HEK293 (cell line): Measurements from ENCODE around the gene MSI2.

Source experiments
- CTCF ChIA-PET: fragments of 350-600 bp; formaldehyde crosslinking; extraction: SDS; loops from one replicate; lab custom pipeline; 2021; ENCODE audit warnings: antibody characterized with exemption; lab: Yijun Ruan, JAX
- POLR2A ChIA-PET: fragments of 300-600 bp; formaldehyde crosslinking; extraction: SDS; loops from one replicate; lab custom pipeline; 2020; ENCODE audit warnings: antibody characterized with exemption, inconsistent platforms; lab: Yijun Ruan, JAX
- H3K27ac ChIP-seq: fragments of 200-500 bp; sonication (Bioruptor generic); 2 replicates; pipeline ENCODE4 v1.5.1; 2014; ENCODE audit warnings: low read depth, low read length, control low read depth, inconsistent platforms; ENCODE audit errors: extremely low read depth
- H3K36me3 ChIP-seq, 2 experiments: fragments of 200-500 bp in 1 of 2; sonication (Bioruptor generic) in 1 of 2; 1 replicate in 1 of 2; 2 replicates in 1 of 2; pipeline ENCODE4 v1.5.1; 2014 to 2017; ENCODE audit warnings: inconsistent platforms in 2 of 2, low read length in 2 of 2; ENCODE audit not compliant: control insufficient read depth in 2 of 2, insufficient read depth in 1 of 2
- H3K4me1 ChIP-seq: fragments of 200-500 bp; sonication (Bioruptor generic); 2 replicates; pipeline ENCODE4 v1.5.1; 2014; ENCODE audit warnings: mild to moderate bottlenecking, low read length, inconsistent platforms; ENCODE audit not compliant: control insufficient read depth, insufficient read depth
- H3K4me3 ChIP-seq: 2 replicates; pipeline ENCODE4 v1.5.1; 2011; ENCODE audit warnings: low read depth, mild to moderate bottlenecking, control low read depth, low read length, moderate library complexity
- H3K9me3 ChIP-seq: fragments of 200-500 bp; sonication (Bioruptor generic); 2 replicates; pipeline ENCODE4 v1.5.1; 2014; ENCODE audit warnings: low read depth, low read length, inconsistent platforms; ENCODE audit not compliant: control insufficient read depth, insufficient read depth
- EGR2 ChIP-seq: fragments of 450-650 bp; formaldehyde crosslinking; IDR thresholded peaks from 2 replicates; pipeline ENCODE4 v1.5.1; 2016; ENCODE audit warnings: low read depth, missing biosample characterization, missing genetic modification characterization
- GFI1B ChIP-seq: fragments of 450-650 bp; formaldehyde crosslinking; IDR thresholded peaks from 2 replicates; pipeline ENCODE4 v1.5.1; 2016; ENCODE audit warnings: missing biosample characterization, missing genetic modification characterization
- HOXD13 ChIP-seq: sonication (generic); formaldehyde crosslinking; IDR thresholded peaks from 2 replicates; pipeline ENCODE4 v1.8.0; 2022; ENCODE audit warnings: missing genetic modification reagents, borderline replicate concordance
- KLF10 ChIP-seq: fragments of 450-650 bp; IDR thresholded peaks from 2 replicates; pipeline ENCODE4 v1.5.1; 2018; ENCODE audit warnings: missing biosample characterization, mild to moderate bottlenecking, missing genetic modification characterization
- MYNN ChIP-seq: fragments of 450-650 bp; formaldehyde crosslinking; IDR thresholded peaks from 2 replicates; pipeline ENCODE4 v1.5.1; 2016; ENCODE audit warnings: missing biosample characterization, missing genetic modification characterization, borderline replicate concordance
- SCRT1 ChIP-seq: fragments of 450-650 bp; formaldehyde crosslinking; IDR thresholded peaks from 2 replicates; pipeline ENCODE4 v1.5.1; 2016; ENCODE audit warnings: missing biosample characterization, missing genetic modification characterization, borderline replicate concordance
- SCRT2 ChIP-seq: fragments of 450-650 bp; formaldehyde crosslinking; IDR thresholded peaks from 2 replicates; pipeline ENCODE4 v1.5.1; 2016; ENCODE audit warnings: missing biosample characterization, missing genetic modification characterization
- WT1 ChIP-seq: fragments of 450-650 bp; formaldehyde crosslinking; IDR thresholded peaks from 2 replicates; pipeline ENCODE4 v1.5.1; 2016; ENCODE audit warnings: missing biosample characterization, missing genetic modification characterization
- ZEB2 ChIP-seq: fragments of 450-650 bp; formaldehyde crosslinking; IDR thresholded peaks from 2 replicates; pipeline ENCODE4 v1.5.1; 2016; ENCODE audit warnings: missing biosample characterization, missing genetic modification characterization
- ZIC2 ChIP-seq: fragments of 450-650 bp; formaldehyde crosslinking; IDR thresholded peaks from 2 replicates; pipeline ENCODE4 v1.5.1; 2016; ENCODE audit warnings: missing biosample characterization, missing genetic modification characterization
- ZNF121 ChIP-seq: fragments of 450-650 bp; formaldehyde crosslinking; IDR thresholded peaks from 2 replicates; pipeline ENCODE4 v1.5.1; 2016; ENCODE audit warnings: missing biosample characterization, missing genetic modification characterization
- ZNF202 ChIP-seq: fragments of 450-650 bp; formaldehyde crosslinking; IDR thresholded peaks from 2 replicates; pipeline ENCODE4 v1.5.1; 2016; ENCODE audit warnings: missing biosample characterization, missing genetic modification characterization, borderline replicate concordance
- ZNF211 ChIP-seq: fragments of 450-650 bp; formaldehyde crosslinking; IDR thresholded peaks from 2 replicates; pipeline ENCODE4 v1.5.1; 2016; ENCODE audit warnings: low read depth, missing biosample characterization, missing genetic modification characterization
- ZNF324 ChIP-seq: fragments of 450-650 bp; formaldehyde crosslinking; IDR thresholded peaks from 2 replicates; pipeline ENCODE4 v1.5.1; 2016; ENCODE audit warnings: missing biosample characterization, missing genetic modification characterization
- ZNF341 ChIP-seq: fragments of 450-650 bp; formaldehyde crosslinking; IDR thresholded peaks from 2 replicates; pipeline ENCODE4; 2016; ENCODE audit warnings: low read depth, missing biosample characterization, missing genetic modification characterization
- ZNF354C ChIP-seq: fragments of 450-650 bp; formaldehyde crosslinking; IDR thresholded peaks from 2 replicates; pipeline ENCODE4 v1.5.1; 2016; ENCODE audit warnings: missing biosample characterization, missing genetic modification characterization, low read depth, borderline replicate concordance
- ZNF404 ChIP-seq: fragments of 450-650 bp; formaldehyde crosslinking; IDR thresholded peaks from 2 replicates; pipeline ENCODE4 v1.5.1; 2017; ENCODE audit warnings: missing biosample characterization, missing genetic modification characterization
- ZNF423 ChIP-seq: fragments of 450-650 bp; formaldehyde crosslinking; IDR thresholded peaks from 2 replicates; pipeline ENCODE4 v1.5.1; 2016; ENCODE audit warnings: missing biosample characterization, missing genetic modification characterization
- ZNF600 ChIP-seq: fragments of 450-650 bp; formaldehyde crosslinking; IDR thresholded peaks from 2 replicates; pipeline ENCODE4 v1.5.1; 2016; ENCODE audit warnings: missing biosample characterization, missing genetic modification characterization
- ZNF610 ChIP-seq: fragments of 450-650 bp; formaldehyde crosslinking; IDR thresholded peaks from 2 replicates; pipeline ENCODE4 v1.5.1; 2016; ENCODE audit warnings: missing biosample characterization, missing genetic modification characterization, borderline replicate concordance
- ZNF701 ChIP-seq: fragments of 450-650 bp; formaldehyde crosslinking; IDR thresholded peaks from 2 replicates; pipeline ENCODE4 v1.5.1; 2016; ENCODE audit warnings: missing biosample characterization, missing genetic modification characterization
- ZNF830 ChIP-seq: fragments of 450-650 bp; IDR thresholded peaks from 2 replicates; pipeline ENCODE4 v1.5.0; 2018; ENCODE audit warnings: missing biosample characterization, missing genetic modification characterization, low read depth, mild to moderate bottlenecking, moderate library complexity
- ZNF837 ChIP-seq: fragments of 450-650 bp; formaldehyde crosslinking; IDR thresholded peaks from 2 replicates; pipeline ENCODE4 v1.5.1; 2016; ENCODE audit warnings: missing biosample characterization, missing genetic modification characterization
- TF ChIP-seq, protein P1 (sequence below): fragments of 450-650 bp; formaldehyde crosslinking; IDR thresholded peaks from 2 replicates; pipeline ENCODE4 v1.5.1; 2016; ENCODE audit warnings: missing biosample characterization, missing genetic modification characterization, low read depth
- TF ChIP-seq, protein P2 (sequence below): sonication (generic); formaldehyde crosslinking; IDR thresholded peaks from 2 replicates; pipeline ENCODE4 v1.8.1; 2022; ENCODE audit warnings: mild to moderate bottlenecking, moderate library complexity, missing genetic modification reagents
- TF ChIP-seq, protein P3 (sequence below): fragments of 450-650 bp; formaldehyde crosslinking; IDR thresholded peaks from 2 replicates; pipeline ENCODE4 v1.5.1; 2016; ENCODE audit warnings: missing biosample characterization, missing genetic modification characterization
- TF ChIP-seq, protein P4 (sequence below): fragments of 450-650 bp; formaldehyde crosslinking; IDR thresholded peaks from 2 replicates; pipeline ENCODE4 v1.5.1; 2016; ENCODE audit warnings: missing biosample characterization, missing genetic modification characterization
- TF ChIP-seq, protein P5 (sequence below): fragments of 450-650 bp; formaldehyde crosslinking; IDR thresholded peaks from 2 replicates; pipeline ENCODE4 v1.5.1; 2016; ENCODE audit warnings: missing biosample characterization, missing genetic modification characterization

MSI2 gene

DNA sequence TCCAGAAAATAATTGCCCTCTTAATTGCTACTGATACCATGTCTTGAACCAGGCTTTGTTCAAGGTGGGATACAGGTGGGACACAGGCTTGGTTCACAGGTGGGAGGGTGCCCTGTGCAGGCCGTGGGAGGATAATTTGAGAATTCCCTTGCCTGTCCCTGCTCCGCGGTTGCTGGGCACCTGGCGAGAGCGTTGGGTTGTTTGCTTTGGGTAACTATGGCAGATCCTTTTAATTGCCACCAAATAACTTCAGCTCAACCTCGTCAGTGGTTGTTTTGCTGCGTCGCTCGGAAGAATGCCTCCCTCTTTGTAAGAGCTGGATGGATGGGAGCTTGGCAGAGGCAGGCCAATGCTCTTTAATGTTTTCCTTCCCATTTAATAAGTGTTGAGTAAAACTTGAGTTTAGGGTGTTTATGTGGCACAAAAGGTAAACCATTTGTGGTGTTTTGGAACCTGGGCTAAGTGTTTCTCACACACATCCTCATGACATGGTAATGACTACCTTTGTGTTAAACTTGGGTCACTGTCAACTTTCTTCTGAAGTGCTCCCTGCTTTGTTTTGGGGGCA, 202.5 kb downstream of the MSI2 start:
- POLR2A ChIA-PET: no interaction called here
- H3K4me3 ChIP-seq: no peak overlapping the region
- peak; percentile 31; the same call in 1 of the 2 replicates for TF ChIP-seq SCRT1 (tag by site-specific recombination)
- TF ChIP-seq, protein P1, sequence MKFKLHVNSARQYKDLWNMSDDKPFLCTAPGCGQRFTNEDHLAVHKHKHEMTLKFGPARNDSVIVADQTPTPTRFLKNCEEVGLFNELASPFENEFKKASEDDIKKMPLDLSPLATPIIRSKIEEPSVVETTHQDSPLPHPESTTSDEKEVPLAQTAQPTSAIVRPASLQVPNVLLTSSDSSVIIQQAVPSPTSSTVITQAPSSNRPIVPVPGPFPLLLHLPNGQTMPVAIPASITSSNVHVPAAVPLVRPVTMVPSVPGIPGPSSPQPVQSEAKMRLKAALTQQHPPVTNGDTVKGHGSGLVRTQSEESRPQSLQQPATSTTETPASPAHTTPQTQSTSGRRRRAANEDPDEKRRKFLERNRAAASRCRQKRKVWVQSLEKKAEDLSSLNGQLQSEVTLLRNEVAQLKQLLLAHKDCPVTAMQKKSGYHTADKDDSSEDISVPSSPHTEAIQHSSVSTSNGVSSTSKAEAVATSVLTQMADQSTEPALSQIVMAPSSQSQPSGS (tag by site-specific recombination): no peak
- no peak for TF ChIP-seq ZNF610 (tag by site-specific recombination)
- TF ChIP-seq ZNF324 (tag by site-specific recombination): no peak
- no peak for TF ChIP-seq KLF10
- TF ChIP-seq ZNF423: no peak
- TF ChIP-seq, protein P2, sequence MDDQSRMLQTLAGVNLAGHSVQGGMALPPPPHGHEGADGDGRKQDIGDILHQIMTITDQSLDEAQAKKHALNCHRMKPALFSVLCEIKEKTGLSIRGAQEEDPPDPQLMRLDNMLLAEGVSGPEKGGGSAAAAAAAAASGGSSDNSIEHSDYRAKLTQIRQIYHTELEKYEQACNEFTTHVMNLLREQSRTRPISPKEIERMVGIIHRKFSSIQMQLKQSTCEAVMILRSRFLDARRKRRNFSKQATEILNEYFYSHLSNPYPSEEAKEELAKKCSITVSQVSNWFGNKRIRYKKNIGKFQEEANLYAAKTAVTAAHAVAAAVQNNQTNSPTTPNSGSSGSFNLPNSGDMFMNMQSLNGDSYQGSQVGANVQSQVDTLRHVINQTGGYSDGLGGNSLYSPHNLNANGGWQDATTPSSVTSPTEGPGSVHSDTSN: no peak
- 0 out of 2 replicates have a peak, but pooled peaks have one; percentile 11 for TF ChIP-seq EGR2 (tag by site-specific recombination)
- TF ChIP-seq, protein P3, sequence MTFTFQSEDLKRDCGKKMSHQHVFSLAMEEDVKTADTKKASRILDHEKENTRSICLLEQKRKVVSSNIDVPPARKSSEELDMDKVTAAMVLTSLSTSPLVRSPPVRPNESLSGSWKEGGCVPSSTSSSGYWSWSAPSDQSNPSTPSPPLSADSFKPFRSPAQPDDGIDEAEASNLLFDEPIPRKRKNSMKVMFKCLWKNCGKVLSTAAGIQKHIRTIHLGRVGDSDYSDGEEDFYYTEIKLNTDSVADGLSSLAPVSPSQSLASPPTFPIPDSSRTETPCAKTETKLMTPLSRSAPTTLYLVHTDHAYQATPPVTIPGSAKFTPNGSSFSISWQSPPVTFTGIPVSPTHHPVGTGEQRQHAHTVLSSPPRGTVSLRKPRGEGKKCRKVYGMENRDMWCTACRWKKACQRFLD (tag by site-specific recombination): no peak
- TF ChIP-seq ZNF211 (tag by site-specific recombination): no peak
- no peaks in the 10 kb centered on the region for H3K9me3 ChIP-seq
- no peak overlapping the region for H3K27ac ChIP-seq
- CTCF ChIA-PET: interaction anchor here (0.6 to 1.0 kb wide), 3 partner anchors 10 to 215 kb away, joined by 3 to 4 read pairs (median 4); no protein-coding TSS in a partner anchor
- H3K36me3 ChIP-seq: no peaks in the 10 kb centered on the region
- H3K4me1 ChIP-seq: no peaks in the 10 kb centered on the region

DNA sequence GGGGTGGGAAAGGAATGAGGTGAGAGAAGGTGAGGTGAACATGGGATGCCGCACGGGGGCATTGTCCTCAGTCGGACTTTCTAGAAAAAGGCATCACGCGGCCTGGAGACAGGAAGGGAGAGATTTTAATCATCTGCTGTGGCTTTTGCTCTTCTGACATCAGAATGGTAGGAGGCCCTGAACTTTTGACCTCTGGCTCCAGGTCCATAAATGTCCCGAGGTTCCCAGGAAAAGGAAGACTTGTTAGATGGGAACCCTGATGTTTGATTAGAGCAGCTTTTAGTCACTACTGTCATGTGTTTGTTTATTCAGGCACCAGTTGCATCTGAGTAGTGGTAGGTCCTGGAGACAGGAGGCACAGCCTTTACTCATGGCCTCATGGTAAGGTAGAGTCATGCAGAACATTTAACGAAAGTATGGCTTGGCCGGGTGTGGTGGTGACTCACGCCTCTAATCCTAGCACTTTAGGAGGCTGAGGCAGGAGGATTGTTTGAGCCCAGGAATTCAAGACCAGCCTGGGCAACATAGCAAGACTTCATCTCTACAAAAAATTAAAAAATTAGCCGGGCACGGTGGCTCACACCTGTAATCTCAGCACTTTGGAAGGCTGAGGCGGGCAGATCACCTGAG, 203.1 kb downstream of the MSI2 start:
- POLR2A ChIA-PET: no interaction called here
- Histone ChIP-seq H3K4me3 (no peak overlapping the region), H3K27ac (no peak overlapping the region), H3K4me1 (no peaks in the 10 kb centered on the region), H3K36me3 (no peaks in the 10 kb centered on the region), H3K9me3 (no peaks in the 10 kb centered on the region)
- CTCF ChIA-PET: interaction anchor here (0.6 to 1.0 kb wide), 3 partner anchors 11 to 214 kb away, joined by 3 to 4 read pairs (median 4); no protein-coding TSS in a partner anchor
- TF ChIP-seq ZNF354C (tag by site-specific recombination) (no peak), HOXD13 (CRISPR knock-in tag) (no peak), ZNF404 (tag by site-specific recombination) (no peak), ZNF121 (tag by site-specific recombination) (0 out of 2 replicates have a peak, but pooled peaks have one; percentile 33), ZNF600 (tag by site-specific recombination) (peak; percentile 52; the same call in 1 of the 2 replicates), ZNF830 (tag by site-specific recombination) (no peak), ZEB2 (tag by site-specific recombination) (no peak), ZIC2 (tag by site-specific recombination) (peak; percentile 44), ZNF701 (tag by site-specific recombination) (no peak), ZNF837 (no peak), SCRT2 (tag by site-specific recombination) (peak; percentile 93), ZNF341 (tag by site-specific recombination) (no peak), GFI1B (no peak), ZNF202 (tag by site-specific recombination) (no peak), MYNN (tag by site-specific recombination) (no peak), WT1 (tag by site-specific recombination) (no peak)
- TF ChIP-seq, protein P4, sequence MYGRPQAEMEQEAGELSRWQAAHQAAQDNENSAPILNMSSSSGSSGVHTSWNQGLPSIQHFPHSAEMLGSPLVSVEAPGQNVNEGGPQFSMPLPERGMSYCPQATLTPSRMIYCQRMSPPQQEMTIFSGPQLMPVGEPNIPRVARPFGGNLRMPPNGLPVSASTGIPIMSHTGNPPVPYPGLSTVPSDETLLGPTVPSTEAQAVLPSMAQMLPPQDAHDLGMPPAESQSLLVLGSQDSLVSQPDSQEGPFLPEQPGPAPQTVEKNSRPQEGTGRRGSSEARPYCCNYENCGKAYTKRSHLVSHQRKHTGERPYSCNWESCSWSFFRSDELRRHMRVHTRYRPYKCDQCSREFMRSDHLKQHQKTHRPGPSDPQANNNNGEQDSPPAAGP (tag by site-specific recombination): 0 out of 2 replicates have a peak, but pooled peaks have one; percentile 32
- TF ChIP-seq, protein P5, sequence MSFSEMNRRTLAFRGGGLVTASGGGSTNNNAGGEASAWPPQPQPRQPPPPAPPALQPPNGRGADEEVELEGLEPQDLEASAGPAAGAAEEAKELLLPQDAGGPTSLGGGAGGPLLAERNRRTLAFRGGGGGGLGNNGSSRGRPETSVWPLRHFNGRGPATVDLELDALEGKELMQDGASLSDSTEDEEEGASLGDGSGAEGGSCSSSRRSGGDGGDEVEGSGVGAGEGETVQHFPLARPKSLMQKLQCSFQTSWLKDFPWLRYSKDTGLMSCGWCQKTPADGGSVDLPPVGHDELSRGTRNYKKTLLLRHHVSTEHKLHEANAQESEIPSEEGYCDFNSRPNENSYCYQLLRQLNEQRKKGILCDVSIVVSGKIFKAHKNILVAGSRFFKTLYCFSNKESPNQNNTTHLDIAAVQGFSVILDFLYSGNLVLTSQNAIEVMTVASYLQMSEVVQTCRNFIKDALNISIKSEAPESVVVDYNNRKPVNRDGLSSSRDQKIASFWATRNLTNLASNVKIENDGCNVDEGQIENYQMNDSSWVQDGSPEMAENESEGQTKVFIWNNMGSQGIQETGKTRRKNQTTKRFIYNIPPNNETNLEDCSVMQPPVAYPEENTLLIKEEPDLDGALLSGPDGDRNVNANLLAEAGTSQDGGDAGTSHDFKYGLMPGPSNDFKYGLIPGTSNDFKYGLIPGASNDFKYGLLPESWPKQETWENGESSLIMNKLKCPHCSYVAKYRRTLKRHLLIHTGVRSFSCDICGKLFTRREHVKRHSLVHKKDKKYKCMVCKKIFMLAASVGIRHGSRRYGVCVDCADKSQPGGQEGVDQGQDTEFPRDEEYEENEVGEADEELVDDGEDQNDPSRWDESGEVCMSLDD (tag by site-specific recombination): no peak
